Measurements from ENCODE around the gene ARID1B.

GRCh38 chr6:156848123-156848522 is 70.9 kb downstream of the ARID1B start:
- TF ChIP-seq POLR2AphosphoS5 (IDR thresholded peaks at IDR 0.05; ENCODE audit: low read depth, low read length) (no peak), TAF1 (IDR thresholded peaks at IDR 0.05; ENCODE audit: borderline replicate concordance, insufficient read depth, low read length) (no peak)
